SK-N-SH treated with all-trans-retinoic acid at 6 μM for 48 hours (cell line): Measurements from ENCODE around the gene ADGRB3.

ENCODE experiments used
- ARNTL ChIP-seq: fragments of 450-650 bp; formaldehyde crosslinking; IDR thresholded peaks from 2 replicates; pipeline ENCODE4 v1.5.0; 2020; ENCODE audit warnings: low read depth, mild to moderate bottlenecking, moderate library complexity, borderline replicate concordance
- BACH2 ChIP-seq: fragments of 250-450 bp; sonication (Bioruptor Pico); IDR thresholded peaks from 2 replicates; pipeline ENCODE4 v1.9.0; 2021; ENCODE audit warnings: mild to moderate bottlenecking, borderline replicate concordance
- CREB5 ChIP-seq: fragments of 250-450 bp; sonication (Bioruptor Pico); IDR thresholded peaks from 2 replicates; pipeline ENCODE4 v1.5.1; 2020; ENCODE audit warnings: low read depth, mild to moderate bottlenecking, moderate library complexity
- CSDC2 ChIP-seq: fragments of 250-450 bp; sonication (Bioruptor Pico); IDR thresholded peaks from 2 replicates; pipeline ENCODE4 v1.5.0; 2020; ENCODE audit warnings: mild to moderate bottlenecking, moderate library complexity
- ESRRG ChIP-seq: fragments of 250-450 bp; sonication (Bioruptor Pico); IDR thresholded peaks from 2 replicates; pipeline ENCODE4 v1.6.1; 2021; ENCODE audit warnings: mild to moderate bottlenecking
- GLIS3 ChIP-seq: fragments of 250-450 bp; sonication (Bioruptor Pico); IDR thresholded peaks from 2 replicates; pipeline ENCODE4 v1.5.0; 2020; ENCODE audit warnings: mild to moderate bottlenecking, moderate library complexity
- PPARA ChIP-seq: fragments of 250-450 bp; sonication (Bioruptor Pico); IDR thresholded peaks from 2 replicates; pipeline ENCODE4 v1.5.0; 2020; ENCODE audit warnings: mild to moderate bottlenecking, borderline replicate concordance
- RARB ChIP-seq: fragments of 250-450 bp; sonication (Bioruptor Pico); IDR thresholded peaks from 2 replicates; pipeline ENCODE4 v1.8.0; 2021; ENCODE audit warnings: mild to moderate bottlenecking, moderate library complexity
- TCF4 ChIP-seq: fragments of 250-450 bp; sonication (Bioruptor Pico); IDR thresholded peaks from 2 replicates; pipeline ENCODE4 v1.8.0; 2021; ENCODE audit warnings: mild to moderate bottlenecking, moderate library complexity, borderline replicate concordance
- ZFP3 ChIP-seq: fragments of 250-450 bp; sonication (Bioruptor Pico); IDR thresholded peaks from 2 replicates; pipeline ENCODE4 v1.5.0; 2020; ENCODE audit warnings: mild to moderate bottlenecking, moderate library complexity
- ZNF70 ChIP-seq: fragments of 450-650 bp; formaldehyde crosslinking; IDR thresholded peaks from 2 replicates; pipeline ENCODE4 v1.5.0; 2020; ENCODE audit warnings: mild to moderate bottlenecking, moderate library complexity
- ZNF8 ChIP-seq: fragments of 450-650 bp; formaldehyde crosslinking; IDR thresholded peaks from 2 replicates; pipeline ENCODE4 v1.5.0; 2020; ENCODE audit warnings: mild to moderate bottlenecking, moderate library complexity

GRCh38 chr6:68697394-68697793 is 62.3 kb downstream of the ADGRB3 start:
- TF ChIP-seq GLIS3 = no peak
- TF ChIP-seq ZFP3 (CRISPR knock-in tag) = 0 out of 2 replicates have a peak, but pooled peaks have one; percentile 54
- TF ChIP-seq PPARA = no peak
- TF ChIP-seq ZNF8 (CRISPR knock-in tag) = no peak
- TF ChIP-seq TCF4 (CRISPR knock-in tag) = no peak
- TF ChIP-seq ARNTL = no peak
- TF ChIP-seq CREB5 = no peak
- no peak for TF ChIP-seq CSDC2 (CRISPR knock-in tag)
- no peak for TF ChIP-seq BACH2
- no peak for TF ChIP-seq ZNF70 (CRISPR knock-in tag)
- no peak for TF ChIP-seq ESRRG
- TF ChIP-seq RARB = no peak
